ENCODE measurements around the gene RNF149. TPM values are rescaled to one million over a fixed set of nuclear protein-coding genes. Genes with fewer than 3 reads are reported as not detected.

Gene RNF149
- total and polyA plus RNA-seq, 2 donors (not counting 1 experiment from before 2014, with no cell fraction given) = 29.4 to 49.0 TPM

GRCh38 chr2:101311696-101312017 lies 3.2 kb upstream of the RNF149 start:
- peaks cover under 1% of the 10 kb centered on the region for H3K4me1 ChIP-seq (ENCODE audit: control insufficient read depth, extremely low read depth, insufficient read depth, low read length)
- H3K36me3 ChIP-seq (ENCODE audit: control insufficient read depth, insufficient read depth, low read length) = no peaks in the 10 kb centered on the region
- no peaks in the 10 kb centered on the region for H4K20me1 ChIP-seq (ENCODE audit: control insufficient read depth, extremely low read depth, insufficient read depth, low read length)
- H3K4me3 ChIP-seq (replicated peaks in 1 of 4; ENCODE audit: control extremely low read depth in 1 of 4, insufficient read depth in 1 of 4, low read depth in 3 of 4, low read length in 4 of 4) = no peak overlapping the region
- H3K4me2 ChIP-seq (ENCODE audit: extremely low read depth, insufficient read depth, low read length) = no peak overlapping the region
- peaks cover 18% of the 10 kb centered on the region for H3K79me2 ChIP-seq (ENCODE audit: control insufficient read depth, insufficient read depth, low read length)
- no peak overlapping the region for H3K27ac ChIP-seq (ENCODE audit: insufficient read depth, low read length)
- no peak overlapping the region for H3K9ac ChIP-seq (ENCODE audit: insufficient read depth, low read length)
- H2AFZ ChIP-seq (ENCODE audit: low read length) = no peak overlapping the region
- DNase-seq (ENCODE audit: low read depth in 2 of 2) = no peak
- H3K9me3 ChIP-seq (ENCODE audit: control insufficient read depth, insufficient read depth, low read depth, low read length) = no peaks in the 10 kb centered on the region
- no peaks in the 10 kb centered on the region for H3K27me3 ChIP-seq (ENCODE audit: control insufficient read depth, insufficient read depth, low read length)
- TF ChIP-seq CTCF (conservative IDR thresholded peaks at IDR 0.05 in 1 of 2, IDR thresholded peaks at IDR 0.05 in 1 of 2; ENCODE audit: low read depth in 1 of 2, low read length in 2 of 2) (no peak), EZH2 (IDR thresholded peaks at IDR 0.05; ENCODE audit: low read length, missing control alignments) (no peak)

- no peak overlapping the region for H3K4me3 ChIP-seq (replicated peaks in 1 of 4; ENCODE audit: control extremely low read depth in 1 of 4, insufficient read depth in 1 of 4, low read depth in 3 of 4, low read length in 4 of 4)
- H4K20me1 ChIP-seq (ENCODE audit: control insufficient read depth, extremely low read depth, insufficient read depth, low read length) = peaks cover 2% of the 10 kb centered on the region
- H3K9ac ChIP-seq (ENCODE audit: insufficient read depth, low read length) = no peak overlapping the region
- H3K36me3 ChIP-seq (ENCODE audit: control insufficient read depth, insufficient read depth, low read length) = peaks cover 2% of the 10 kb centered on the region
- peaks cover 24% of the 10 kb centered on the region for H3K79me2 ChIP-seq (ENCODE audit: control insufficient read depth, insufficient read depth, low read length)
- H3K27me3 ChIP-seq (ENCODE audit: control insufficient read depth, insufficient read depth, low read length) = no peaks in the 10 kb centered on the region
- no peak overlapping the region for H3K4me2 ChIP-seq (ENCODE audit: extremely low read depth, insufficient read depth, low read length)
- no peak overlapping the region for H3K27ac ChIP-seq (ENCODE audit: insufficient read depth, low read length)
- peaks cover 6% of the 10 kb centered on the region for H3K4me1 ChIP-seq (ENCODE audit: control insufficient read depth, extremely low read depth, insufficient read depth, low read length)
- DNase-seq (ENCODE audit: low read depth in 2 of 2) = no peak
- TF ChIP-seq EZH2 (IDR thresholded peaks at IDR 0.05; ENCODE audit: low read length, missing control alignments) (no peak), CTCF (conservative IDR thresholded peaks at IDR 0.05 in 1 of 2, IDR thresholded peaks at IDR 0.05 in 1 of 2; ENCODE audit: low read depth in 1 of 2, low read length in 2 of 2) (no peak)
- no peaks in the 10 kb centered on the region for H3K9me3 ChIP-seq (ENCODE audit: control insufficient read depth, insufficient read depth, low read depth, low read length)
- H2AFZ ChIP-seq (ENCODE audit: low read length) = no peak overlapping the region
Observed at GRCh38 chr2:101310834-101311695, 2.6 kb upstream of the RNF149 start.

- Histone ChIP-seq H3K4me3 (replicated peaks in 1 of 4; ENCODE audit: control extremely low read depth in 1 of 4, insufficient read depth in 1 of 4, low read depth in 3 of 4, low read length in 4 of 4) (no peak overlapping the region), H3K27me3 (ENCODE audit: control insufficient read depth, insufficient read depth, low read length) (no peaks in the 10 kb centered on the region), H2AFZ (ENCODE audit: low read length) (no peak overlapping the region), H3K36me3 (ENCODE audit: control insufficient read depth, insufficient read depth, low read length) (peaks cover 2% of the 10 kb centered on the region), H3K27ac (ENCODE audit: insufficient read depth, low read length) (no peak overlapping the region), H3K4me2 (ENCODE audit: extremely low read depth, insufficient read depth, low read length) (no peak overlapping the region), H3K79me2 (ENCODE audit: control insufficient read depth, insufficient read depth, low read length) (peaks cover 32% of the 10 kb centered on the region), H3K9me3 (ENCODE audit: control insufficient read depth, insufficient read depth, low read depth, low read length) (no peaks in the 10 kb centered on the region), H3K9ac (ENCODE audit: insufficient read depth, low read length) (no peak overlapping the region), H3K4me1 (ENCODE audit: control insufficient read depth, extremely low read depth, insufficient read depth, low read length) (peaks cover 9% of the 10 kb centered on the region), H4K20me1 (ENCODE audit: control insufficient read depth, extremely low read depth, insufficient read depth, low read length) (peaks cover 2% of the 10 kb centered on the region)
- DNase-seq (ENCODE audit: low read depth in 2 of 2) = no peak
- TF ChIP-seq EZH2 (IDR thresholded peaks at IDR 0.05; ENCODE audit: low read length, missing control alignments) = no peak
- no peak for TF ChIP-seq CTCF (conservative IDR thresholded peaks at IDR 0.05 in 1 of 2, IDR thresholded peaks at IDR 0.05 in 1 of 2; ENCODE audit: low read depth in 1 of 2, low read length in 2 of 2)
Observed at GRCh38 chr2:101310090-101310833, 1.8 kb upstream of the RNF149 start.
